Measurements from ENCODE around the gene KCNH8.

Gene KCNH8

GRCh38 chr3:19295208-19295607, 146.9 kb downstream of the KCNH8 start:
- no peak for DNase-seq (ENCODE audit: low read depth)
- no peak for TF ChIP-seq CTCF (IDR thresholded peaks at IDR 0.05; ENCODE audit: insufficient read depth, low read depth, low read length, missing control alignments)
- H3K4me3 ChIP-seq (ENCODE audit: low read length), result no peak overlapping the region

- DNase-seq (ENCODE audit: low read depth), result no peak
- no peak for TF ChIP-seq CTCF (IDR thresholded peaks at IDR 0.05; ENCODE audit: insufficient read depth, low read depth, low read length, missing control alignments)
- H3K4me3 ChIP-seq (ENCODE audit: low read length), result no peak overlapping the region
Observed at GRCh38 chr3:19331931-19332330, 183.6 kb downstream of the KCNH8 start.

- TF ChIP-seq CTCF (IDR thresholded peaks at IDR 0.05; ENCODE audit: insufficient read depth, low read depth, low read length, missing control alignments), result no peak
- H3K4me3 ChIP-seq (ENCODE audit: low read length), result no peak overlapping the region
- DNase-seq (ENCODE audit: low read depth), result no peak
Observed at GRCh38 chr3:19334120-19334519, 185.8 kb downstream of the KCNH8 start.

GRCh38 chr3:19338769-19339168, 190.5 kb downstream of the KCNH8 start:
- no peak for TF ChIP-seq CTCF (IDR thresholded peaks at IDR 0.05; ENCODE audit: insufficient read depth, low read depth, low read length, missing control alignments)
- H3K4me3 ChIP-seq (ENCODE audit: low read length), result no peak overlapping the region
- DNase-seq (ENCODE audit: low read depth), result no peak

- no peak for DNase-seq (ENCODE audit: low read depth)
- no peak overlapping the region for H3K4me3 ChIP-seq (ENCODE audit: low read length)
- no peak for TF ChIP-seq CTCF (IDR thresholded peaks at IDR 0.05; ENCODE audit: insufficient read depth, low read depth, low read length, missing control alignments)
Observed at GRCh38 chr3:19342389-19342788, 194.1 kb downstream of the KCNH8 start.

- DNase-seq (ENCODE audit: low read depth), result no peak
- no peak overlapping the region for H3K4me3 ChIP-seq (ENCODE audit: low read length)
- no peak for TF ChIP-seq CTCF (IDR thresholded peaks at IDR 0.05; ENCODE audit: insufficient read depth, low read depth, low read length, missing control alignments)
Observed at GRCh38 chr3:19346759-19347158, 198.4 kb downstream of the KCNH8 start.

- no peak for DNase-seq (ENCODE audit: low read depth)
- no peak overlapping the region for H3K4me3 ChIP-seq (ENCODE audit: low read length)
Observed at GRCh38 chr3:19347671-19348070, 199.4 kb downstream of the KCNH8 start.

More at GRCh38 chr3:19347671-19348070, 199.4 kb downstream of the KCNH8 start:
- TF ChIP-seq CTCF (IDR thresholded peaks at IDR 0.05; ENCODE audit: insufficient read depth, low read depth, low read length, missing control alignments), result no peak
